Activated naive CD4-positive, alpha-beta T cell treated with anti-CD3 and anti-CD28 coated beads for 36 hours (primary cell): ENCODE measurements around the gene ULK2. TPM values are rescaled to one million over a fixed set of nuclear protein-coding genes. Genes with fewer than 3 reads are reported as not detected.

Experiments
- CTCF ChIA-PET: fragments of 350-600 bp; sonication (Branson Sonifier 250); formaldehyde crosslinking; loops from one replicate; lab custom pipeline; 2021; ENCODE audit warnings: antibody characterized with exemption; lab: Charles Lee
- DNase-seq: peaks from one replicate; pipeline ENCODE4 v3.0.0-alpha.2; 2020
- H3K27ac Mint-ChIP-seq: one replicate; pipeline ENCODE4 v1.8.0; 2021; ENCODE audit warnings: mild to moderate bottlenecking, mixed read lengths
- H3K27me3 Mint-ChIP-seq: one replicate; pipeline ENCODE4 v1.8.0; 2021; ENCODE audit warnings: low read depth, mixed read lengths
- H3K36me3 Mint-ChIP-seq: one replicate; pipeline ENCODE4 v1.8.0; 2021; ENCODE audit warnings: low read depth, mixed read lengths
- H3K4me1 Mint-ChIP-seq: one replicate; pipeline ENCODE4 v1.8.0; 2021; ENCODE audit warnings: low read depth, mixed read lengths
- H3K4me3 Mint-ChIP-seq: one replicate; pipeline ENCODE4 v1.8.0; 2021; ENCODE audit warnings: mild to moderate bottlenecking, moderate library complexity, mixed read lengths
- H3K9me3 Mint-ChIP-seq: one replicate; pipeline ENCODE4 v1.8.0; 2021; ENCODE audit warnings: mixed read lengths
- intact Hi-C: fragments of 100-400 bp; cut with micrococcal nuclease; formaldehyde crosslinking; loops from one replicate; pipeline ENCODE4 v1.15.1; 2023
- total RNA-seq, 2 experiments: library from RNA; stranded (reverse); gene quantifications; one replicate each; pipeline ENCODE4 v1.2.3, GENCODE V29; 2021

ULK2 gene
- total RNA-seq, 2 experiments from 2014 or later: 10.2 to 10.3 TPM

DNA sequence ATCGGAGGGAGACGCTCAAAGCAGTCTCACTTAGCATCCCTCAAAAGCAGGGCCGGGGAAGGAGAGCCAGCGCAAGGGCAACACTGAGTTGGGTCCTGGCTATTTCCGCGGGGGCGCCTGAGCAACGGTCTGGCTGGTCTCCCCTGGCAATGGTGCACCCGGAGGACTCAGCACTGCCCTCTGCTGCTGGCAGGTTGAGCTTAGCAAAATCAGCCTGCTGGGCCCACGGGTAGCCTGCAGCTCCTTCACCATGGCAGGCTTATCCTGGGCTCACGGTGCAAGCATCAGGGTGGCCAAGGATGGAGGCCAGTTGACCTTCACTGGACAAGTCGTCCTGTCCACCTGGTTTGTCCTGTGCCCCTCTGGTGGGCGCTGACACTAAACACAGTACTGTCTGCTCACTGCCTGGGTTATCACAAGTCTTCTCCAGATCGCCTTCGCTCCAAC, 105.2 kb downstream of the ULK2 start:
- CTCF ChIA-PET: interaction anchor here (0.7 to 6.1 kb wide), 26 partner anchors 9 to 400 kb away, joined by 3 to 75 read pairs (median 6); partner anchors contain the start of genes ALDH3A2, B9D1 and MAPK7
- H3K27ac Mint-ChIP-seq: no peak overlapping the region
- peak; percentile 82 for DNase-seq
- peaks cover 11% of the 10 kb centered on the region for H3K4me1 Mint-ChIP-seq
- no peaks in the 10 kb centered on the region for H3K27me3 Mint-ChIP-seq
- intact Hi-C loops: loop anchor here (1.0 to 5.0 kb wide), 2 partner anchors 40 to 248 kb away; no protein-coding TSS in a partner anchor
- H3K36me3 Mint-ChIP-seq: no peaks in the 10 kb centered on the region
- H3K9me3 Mint-ChIP-seq: no peaks in the 10 kb centered on the region
- H3K4me3 Mint-ChIP-seq: no peak overlapping the region

DNA sequence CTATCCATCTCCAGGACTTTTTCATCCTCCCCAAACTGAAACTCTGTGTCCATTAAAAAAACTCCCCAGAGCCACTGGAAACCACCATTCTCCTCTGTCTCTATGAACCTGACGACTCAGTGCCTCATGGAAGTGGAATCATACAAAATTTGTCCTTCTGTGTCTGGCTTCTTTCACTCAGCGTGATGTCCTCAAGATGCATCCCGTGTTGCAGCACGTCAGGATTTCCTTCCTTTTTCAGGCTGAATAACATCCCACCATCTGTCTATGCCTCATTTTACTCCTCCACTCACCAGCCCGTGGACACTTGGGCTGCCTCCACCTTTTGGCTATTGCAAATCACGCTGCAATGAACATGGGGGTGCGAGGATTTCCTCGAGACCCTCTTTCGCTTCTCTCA, 107.0 kb downstream of the ULK2 start:
- no peak overlapping the region for H3K27ac Mint-ChIP-seq
- no peaks in the 10 kb centered on the region for H3K36me3 Mint-ChIP-seq
- H3K27me3 Mint-ChIP-seq: no peaks in the 10 kb centered on the region
- no peak overlapping the region for H3K4me3 Mint-ChIP-seq
- DNase-seq: no peak
- CTCF ChIA-PET: interaction anchor here (0.8 to 4.3 kb wide), 5 partner anchors 11 to 248 kb away, joined by 3 to 21 read pairs (median 5); partner anchors contain the start of gene SLC47A1
- no peaks in the 10 kb centered on the region for H3K4me1 Mint-ChIP-seq
- intact Hi-C loops: loop anchor here (5.0 kb wide), 1 partner anchor 38 kb away; no protein-coding TSS in a partner anchor
- H3K9me3 Mint-ChIP-seq: no peaks in the 10 kb centered on the region

DNA sequence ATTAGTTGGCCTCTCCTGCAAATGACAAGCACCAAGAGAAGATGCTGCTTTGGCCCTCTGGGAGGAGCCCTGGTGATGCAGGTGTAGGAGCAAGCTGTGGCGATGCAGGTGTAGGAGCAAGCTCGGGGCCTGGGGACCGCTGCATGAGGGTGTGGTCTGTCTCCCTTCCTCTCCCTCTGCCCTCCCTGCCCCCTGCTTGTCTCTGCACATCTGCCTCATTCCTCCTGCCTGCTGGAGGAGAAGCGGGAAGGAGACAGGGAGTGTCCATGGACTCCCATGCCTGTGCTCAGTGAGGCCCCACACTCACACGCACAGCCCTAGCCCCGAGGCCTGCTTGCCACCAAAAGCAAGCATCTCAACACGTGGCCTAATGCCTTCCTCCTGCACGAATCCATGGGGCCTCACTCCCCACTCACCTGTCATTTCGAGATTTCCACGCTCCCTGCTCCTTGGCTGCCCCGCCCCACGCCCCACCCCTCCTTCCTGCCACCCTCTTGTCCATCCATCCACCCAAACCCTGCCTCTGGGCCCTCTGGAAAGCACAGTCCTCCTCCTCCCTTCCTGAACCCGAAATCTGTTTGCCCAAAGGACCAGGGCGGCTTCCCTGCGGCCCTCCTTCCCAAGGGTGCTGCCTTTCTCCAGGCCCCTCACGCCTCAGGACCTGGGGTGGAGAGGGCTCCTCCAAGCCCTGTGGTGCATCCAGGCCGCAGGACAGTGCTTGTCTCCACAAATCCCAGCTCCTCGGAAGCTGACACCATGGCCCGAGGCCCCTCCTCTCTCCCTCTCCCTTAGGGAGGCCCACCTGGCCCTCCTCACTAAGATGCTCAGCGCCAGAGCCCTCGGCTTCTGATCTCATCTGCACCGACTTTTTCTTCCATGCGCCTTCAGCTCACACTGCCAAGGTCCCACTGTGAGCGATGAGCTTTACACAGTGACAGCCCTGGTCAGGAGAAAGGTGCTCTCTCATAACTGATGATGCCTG, 107.9 kb downstream of the ULK2 start:
- H3K4me1 Mint-ChIP-seq: peaks cover 3% of the 10 kb centered on the region
- no peaks in the 10 kb centered on the region for H3K27me3 Mint-ChIP-seq
- no peaks in the 10 kb centered on the region for H3K36me3 Mint-ChIP-seq
- intact Hi-C loops: loop anchor here (5.0 kb wide), 1 partner anchor 38 kb away; no protein-coding TSS in a partner anchor
- DNase-seq: no peak
- no peaks in the 10 kb centered on the region for H3K9me3 Mint-ChIP-seq
- CTCF ChIA-PET: interaction anchor here (0.8 to 4.3 kb wide), 4 partner anchors 12 to 247 kb away, joined by 3 to 21 read pairs (median 4); partner anchors contain the start of gene SLC47A1
- no peak overlapping the region for H3K4me3 Mint-ChIP-seq
- no peak overlapping the region for H3K27ac Mint-ChIP-seq

DNA sequence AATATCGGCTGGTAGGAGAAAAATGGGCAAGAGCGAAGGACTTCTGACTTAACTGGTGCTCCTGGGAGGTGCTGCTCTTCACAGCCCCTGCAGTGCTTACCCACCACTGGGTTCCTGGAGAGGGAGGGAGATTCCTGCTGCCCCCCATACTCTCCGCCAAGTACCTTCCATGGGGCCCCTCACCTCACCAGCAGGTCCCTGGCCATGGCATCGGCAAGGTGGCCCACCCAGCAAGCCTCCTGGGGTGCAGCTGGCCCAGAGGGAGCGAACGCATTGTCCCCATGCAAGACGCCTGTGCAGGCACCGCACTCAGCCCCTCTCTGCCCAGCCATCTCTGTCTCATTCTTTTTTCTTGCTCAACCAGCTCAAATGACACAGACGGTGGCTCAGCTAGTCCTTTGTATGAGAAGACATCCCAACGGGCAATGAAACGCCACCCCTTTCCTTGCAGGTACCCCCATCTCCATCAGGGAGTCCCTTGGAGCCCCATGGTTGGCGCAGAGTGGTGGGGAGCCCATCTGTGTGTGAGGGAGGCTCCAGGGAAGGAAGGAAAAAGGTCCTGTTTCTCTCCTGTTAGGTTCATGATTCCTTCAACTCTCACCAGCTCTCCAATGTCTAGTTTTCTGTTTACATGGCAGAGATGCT, 110.1 kb downstream of the ULK2 start:
- no peak overlapping the region for H3K4me3 Mint-ChIP-seq
- DNase-seq: no peak
- no peaks in the 10 kb centered on the region for H3K36me3 Mint-ChIP-seq
- CTCF ChIA-PET: interaction anchor here (1.1 kb wide), 2 partner anchors 13 to 310 kb away, joined by 3 to 4 read pairs; no protein-coding TSS in a partner anchor
- intact Hi-C loops: no loop called here
- no peak overlapping the region for H3K27ac Mint-ChIP-seq
- peaks cover 3% of the 10 kb centered on the region for H3K4me1 Mint-ChIP-seq
- H3K27me3 Mint-ChIP-seq: no peaks in the 10 kb centered on the region
- H3K9me3 Mint-ChIP-seq: no peaks in the 10 kb centered on the region

DNA sequence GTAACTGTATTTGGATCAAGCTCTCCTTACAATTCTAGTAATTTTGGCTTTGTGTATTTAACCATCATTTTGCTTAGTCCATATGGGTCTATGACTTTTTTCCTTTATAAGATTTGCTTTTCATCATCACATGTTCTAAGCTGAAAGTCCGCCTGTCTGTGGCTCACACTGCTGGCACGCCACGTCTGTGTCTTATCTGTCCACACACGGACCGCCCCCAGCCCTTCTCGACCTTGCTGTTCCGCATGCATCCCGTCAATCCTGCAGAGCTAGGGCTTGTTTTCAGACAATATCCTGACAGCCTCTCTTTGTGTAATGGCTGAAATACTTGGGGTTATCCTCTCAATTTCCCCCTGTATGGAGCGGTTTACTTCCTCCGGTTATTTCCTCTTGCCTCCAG, 111.2 kb downstream of the ULK2 start:
- Mint-ChIP-seq H3K4me3 (no peak overlapping the region), H3K27me3 (no peaks in the 10 kb centered on the region), H3K4me1 (peaks cover 3% of the 10 kb centered on the region), H3K36me3 (no peaks in the 10 kb centered on the region), H3K9me3 (no peaks in the 10 kb centered on the region), H3K27ac (no peak overlapping the region)
- CTCF ChIA-PET: interaction anchor here (0.6 to 2.2 kb wide), 5 partner anchors 10 to 309 kb away, joined by 3 to 9 read pairs (median 4); no protein-coding TSS in a partner anchor
- DNase-seq: no peak
- intact Hi-C loops: no loop called here

DNA sequence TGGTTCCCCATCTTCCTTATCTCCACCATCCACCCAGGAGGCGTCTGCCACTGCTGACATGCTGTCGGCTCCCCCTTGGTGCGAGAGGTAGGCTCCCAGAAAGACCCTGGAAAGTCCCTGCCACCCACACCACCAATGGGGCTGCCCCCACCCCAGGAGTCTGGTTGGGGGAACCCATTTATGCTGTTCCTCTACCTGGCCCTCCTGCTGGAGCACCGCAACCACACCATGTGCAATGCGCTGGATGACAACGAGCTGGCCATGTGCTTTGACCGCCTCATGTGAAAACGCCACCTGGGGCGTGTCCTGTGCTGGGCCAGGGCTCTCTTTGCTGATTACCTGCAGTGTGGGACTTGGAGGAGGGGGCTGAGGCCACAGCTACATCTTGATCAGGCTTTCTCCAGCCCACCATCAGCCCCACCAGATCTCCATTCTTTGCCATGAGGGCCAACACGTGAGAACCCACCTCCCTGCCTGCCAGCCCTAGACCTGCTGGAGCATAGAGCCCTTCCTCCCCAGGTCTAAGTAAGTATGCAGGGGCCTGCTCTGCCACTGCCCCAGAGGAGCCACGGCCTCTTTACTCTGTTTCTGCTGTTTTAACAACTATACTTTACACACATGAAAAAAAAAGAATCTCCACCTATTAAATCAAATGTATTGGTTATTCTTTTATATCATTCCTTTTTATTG, 111.8 kb downstream of the ULK2 start:
- Mint-ChIP-seq H3K9me3 (no peaks in the 10 kb centered on the region), H3K4me1 (peaks cover 3% of the 10 kb centered on the region), H3K36me3 (no peaks in the 10 kb centered on the region), H3K27ac (no peak overlapping the region), H3K4me3 (no peak overlapping the region), H3K27me3 (no peaks in the 10 kb centered on the region)
- DNase-seq: no peak
- CTCF ChIA-PET: interaction anchor here (0.6 to 2.2 kb wide), 4 partner anchors 11 to 46 kb away, joined by 3 to 9 read pairs (median 6); no protein-coding TSS in a partner anchor
- intact Hi-C loops: no loop called here

DNA sequence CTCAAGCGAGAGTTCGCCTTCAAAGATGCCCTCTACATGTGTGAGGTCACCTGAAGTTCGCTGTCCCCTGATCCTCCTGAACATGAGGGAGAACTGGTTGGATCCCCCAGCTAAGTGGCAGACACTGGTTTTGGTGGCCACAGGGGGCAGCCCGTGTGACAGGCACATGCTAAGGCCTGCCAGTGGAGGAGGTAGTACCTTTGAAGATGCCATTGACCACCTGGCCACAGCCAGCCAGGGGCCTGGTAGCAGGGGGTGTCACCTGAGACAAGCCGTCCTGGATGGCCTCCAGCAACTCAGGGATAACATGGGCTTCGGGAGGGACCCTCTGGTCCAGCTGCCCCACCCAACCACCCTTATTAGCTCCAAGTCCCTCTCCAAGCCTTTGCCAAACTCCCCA, 112.3 kb downstream of the ULK2 start:
- Mint-ChIP-seq H3K36me3 (no peaks in the 10 kb centered on the region), H3K4me1 (peaks cover 3% of the 10 kb centered on the region), H3K27me3 (no peaks in the 10 kb centered on the region), H3K27ac (no peak overlapping the region), H3K4me3 (no peak overlapping the region), H3K9me3 (no peaks in the 10 kb centered on the region)
- DNase-seq: no peak
- intact Hi-C loops: no loop called here
- CTCF ChIA-PET: interaction anchor here (2.0 to 2.2 kb wide), 2 partner anchors 10 to 11 kb away, joined by 7 to 9 read pairs; no protein-coding TSS in a partner anchor

DNA sequence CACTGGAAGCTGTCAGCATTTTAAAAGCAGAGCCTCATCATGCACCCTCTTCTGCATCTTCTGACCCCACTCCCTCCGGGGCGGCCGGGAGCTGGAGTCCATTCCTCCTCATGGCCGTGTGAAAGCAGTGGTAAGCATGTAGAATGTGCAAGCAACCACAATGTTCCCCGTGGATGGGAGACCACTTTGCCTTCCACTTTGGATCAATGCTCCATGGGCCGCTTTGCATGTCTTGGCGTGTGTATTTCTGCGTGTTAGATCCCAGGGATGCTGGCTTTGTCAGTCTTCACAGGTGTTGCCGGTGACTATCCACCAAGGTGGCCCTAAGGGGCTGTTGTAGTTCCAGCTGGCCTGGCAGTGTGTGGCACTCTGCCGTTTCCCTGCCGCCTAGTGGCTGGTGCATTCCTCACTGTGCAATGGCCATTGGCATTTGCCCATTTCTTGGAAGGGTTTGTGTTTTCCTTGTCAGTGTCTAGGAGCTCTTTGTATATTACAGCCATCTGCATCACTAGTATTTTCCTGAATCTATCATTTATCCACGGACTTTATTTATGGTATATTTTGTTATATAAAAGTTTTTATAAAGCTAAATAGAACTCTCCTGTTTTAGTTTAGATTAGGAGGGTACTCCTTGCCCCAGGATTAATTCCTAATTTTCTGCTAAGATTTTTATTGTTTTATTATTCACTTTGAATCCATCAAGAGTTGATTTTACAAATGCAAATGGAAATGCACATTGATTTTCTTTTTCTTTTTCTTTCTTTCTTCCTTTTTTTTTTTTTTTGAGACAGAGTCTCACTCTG, 113.9 kb downstream of the ULK2 start:
- peaks cover 4% of the 10 kb centered on the region for H3K27me3 Mint-ChIP-seq
- H3K27ac Mint-ChIP-seq: no peak overlapping the region
- CTCF ChIA-PET: interaction anchor here (0.9 to 2.3 kb wide), 3 partner anchors 9 to 13 kb away, joined by 5 to 14 read pairs (median 9); no protein-coding TSS in a partner anchor
- no peak overlapping the region for H3K4me3 Mint-ChIP-seq
- intact Hi-C loops: no loop called here
- peaks cover 6% of the 10 kb centered on the region for H3K4me1 Mint-ChIP-seq
- H3K36me3 Mint-ChIP-seq: no peaks in the 10 kb centered on the region
- DNase-seq: no peak
- no peaks in the 10 kb centered on the region for H3K9me3 Mint-ChIP-seq

DNA sequence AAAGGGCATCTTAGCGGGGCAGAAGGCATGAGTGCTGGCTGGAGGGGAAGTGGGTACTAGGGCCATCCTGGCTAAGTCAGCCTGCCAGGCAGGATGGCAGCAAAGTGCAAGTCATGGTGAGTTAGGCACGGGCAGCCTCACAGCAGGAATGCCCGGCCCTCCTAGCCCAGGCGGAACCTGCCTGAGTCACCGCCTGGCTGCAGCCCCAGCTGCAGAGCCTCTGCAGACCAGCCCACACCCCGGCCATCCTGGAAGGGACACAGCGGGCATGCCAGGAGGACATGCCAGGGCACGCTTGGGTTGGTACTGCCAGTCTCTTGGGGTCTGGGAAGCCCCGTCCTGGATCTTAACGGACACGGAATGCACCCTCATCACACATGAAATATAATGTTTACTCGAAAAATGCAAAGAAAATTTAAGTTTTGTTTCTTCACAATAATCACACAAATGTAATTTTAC, 114.7 kb downstream of the ULK2 start:
- CTCF ChIA-PET: interaction anchor here (1.7 to 2.3 kb wide), 2 partner anchors 10 to 14 kb away, joined by 9 to 14 read pairs; no protein-coding TSS in a partner anchor
- H3K4me1 Mint-ChIP-seq: peaks cover 6% of the 10 kb centered on the region
- no peaks in the 10 kb centered on the region for H3K9me3 Mint-ChIP-seq
- DNase-seq: no peak
- no peaks in the 10 kb centered on the region for H3K36me3 Mint-ChIP-seq
- H3K27me3 Mint-ChIP-seq: peaks cover 4% of the 10 kb centered on the region
- no peak overlapping the region for H3K27ac Mint-ChIP-seq
- intact Hi-C loops: no loop called here
- no peak overlapping the region for H3K4me3 Mint-ChIP-seq

DNA sequence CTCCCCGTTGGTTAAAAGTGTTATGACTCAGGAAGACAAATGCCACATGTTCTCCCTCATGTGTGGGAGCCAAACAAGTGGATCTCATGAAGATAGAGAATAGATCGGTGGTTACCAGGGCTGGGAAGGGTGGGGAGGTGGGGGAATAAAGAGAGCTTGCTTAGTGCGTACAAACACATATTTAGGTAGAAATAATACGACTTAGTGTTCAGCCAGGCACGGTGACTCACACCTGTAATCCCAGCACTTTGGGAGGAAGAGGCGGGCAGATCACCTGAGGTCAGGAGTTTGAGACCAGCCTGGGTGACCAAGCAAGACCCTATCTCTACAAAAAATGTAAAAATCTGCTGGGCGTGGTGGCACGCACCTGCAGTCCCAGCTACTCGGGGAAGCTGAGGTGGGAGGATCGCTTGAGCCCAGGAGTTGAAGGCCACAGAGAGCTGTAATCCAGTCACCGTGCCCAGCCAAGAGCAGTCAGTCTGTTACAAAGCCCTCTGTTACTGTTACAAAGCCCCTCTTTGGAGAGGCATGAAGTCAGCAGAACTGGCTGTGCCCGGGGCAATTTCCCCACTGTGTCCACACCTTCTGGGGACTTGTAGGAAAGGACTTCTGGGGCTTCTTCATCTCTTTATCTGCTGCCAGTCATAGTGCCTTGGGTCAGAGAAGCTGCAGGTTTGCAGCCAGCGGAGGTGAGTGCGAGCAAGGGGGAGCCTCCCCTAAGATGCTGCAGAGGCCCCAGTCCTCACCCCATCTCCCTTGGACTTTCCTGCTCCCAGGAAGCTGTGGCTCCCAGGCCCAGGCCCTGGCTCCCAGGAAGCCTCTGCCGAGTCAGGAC, 115.3 kb downstream of the ULK2 start:
- DNase-seq: no peak
- Mint-ChIP-seq H3K4me3 (no peak overlapping the region), H3K36me3 (no peaks in the 10 kb centered on the region), H3K27ac (no peak overlapping the region), H3K27me3 (peaks cover 4% of the 10 kb centered on the region), H3K4me1 (peaks cover 6% of the 10 kb centered on the region), H3K9me3 (no peaks in the 10 kb centered on the region)
- CTCF ChIA-PET: interaction anchor here (2.3 kb wide), 1 partner anchor 10 kb away, joined by 14 read pairs; no protein-coding TSS in a partner anchor
- intact Hi-C loops: no loop called here
